ENCODE measurements around the gene CRACR2A.

GRCh38 chr12:3715999-3716398, 36.9 kb downstream of the CRACR2A start:
- no peak for TF ChIP-seq CTCF (IDR thresholded peaks at IDR 0.05)
- TF ChIP-seq POLR2A (IDR thresholded peaks at IDR 0.05): no peak
